Testis (tissue), 3 donors: Measurements from ENCODE around the gene CBLB. TPM values are rescaled to one million over a fixed set of nuclear protein-coding genes. Genes with fewer than 3 reads are reported as not detected.

Source experiments
- DNase-seq: peaks from one replicate; pipeline ENCODE4 v3.0.0-alpha.2; 2019
- H3K27ac ChIP-seq, 2 donors: fragments of 200-600 bp; sonication (generic); one replicate each; pipeline ENCODE4 v1.5.1; 2019
- H3K27me3 ChIP-seq: fragments of 200-600 bp; sonication (generic); one replicate; pipeline ENCODE4 v1.5.1; 2019
- H3K36me3 ChIP-seq: fragments of 200-600 bp; sonication (generic); one replicate; pipeline ENCODE4 v1.5.1; 2017; ENCODE audit warnings: low read depth; ENCODE audit errors: missing control alignments
- H3K4me1 ChIP-seq: fragments of 200-600 bp; sonication (generic); one replicate; pipeline ENCODE4 v1.5.1; 2019
- H3K4me3 ChIP-seq, 2 donors: fragments of 200-600 bp; sonication (generic); one replicate each; pipeline ENCODE4 v1.5.1; 2017 to 2019
- H3K9me3 ChIP-seq: fragments of 200-600 bp; sonication (generic); one replicate; pipeline ENCODE4 v1.5.1; 2017
- POLR2A ChIP-seq: fragments of 450-650 bp; IDR thresholded peaks from one replicate; pipeline ENCODE4 v1.6.1; 2017; ENCODE audit warnings: antibody characterized with exemption, mild to moderate bottlenecking, moderate library complexity
- WGBS, 2 donors: methylation state at CpG; one replicate each; pipeline ENCODE4 v1.1.5; 2018; 5-methylcytosine and 5-hydroxymethylcytosine counted together
- intact Hi-C: fragments of 100-400 bp; cut with DNase I; formaldehyde crosslinking; loops from one replicate; pipeline ENCODE4 v1.15.1; 2023; ENCODE audit warnings: low total_unique reads
- polyA plus RNA-seq: library from polyadenylated mRNA; stranded (reverse); fragments of 350-450 nt; fragmentation: Illumina TruSeq; extraction: RNeasy Lipid Tissue Mini Kit (QIAGEN cat#74804); gene quantifications from one replicate; pipeline ENCODE4 v1.2.3, GENCODE V29; 2014; ENCODE audit warnings: low read depth, low replicate concordance; ENCODE audit not compliant: insufficient read depth
- total RNA-seq, 2 donors: library from RNA; depleted of rRNA; stranded (reverse); fragments of >200 nt; gene quantifications; one replicate each; pipeline ENCODE4 v1.2.3, GENCODE V29; 2016
- TF ChIP-seq, protein P1 (sequence below), 3 experiments: fragments of 450-650 bp in 2 of 3; fragments of 200-600 bp in 1 of 3; sonication (generic) in 1 of 3; IDR thresholded peaks; one replicate each; pipeline ENCODE4 v1.5.1; 2016 to 2019; ENCODE audit warnings: antibody characterized with exemption in 3 of 3, mild to moderate bottlenecking in 2 of 3, moderate library complexity in 1 of 3

Gene CBLB
- total and polyA plus RNA-seq, 3 donors from 2014 or later, result 33.0 to 73.6 (median 65.9) TPM

DNA sequence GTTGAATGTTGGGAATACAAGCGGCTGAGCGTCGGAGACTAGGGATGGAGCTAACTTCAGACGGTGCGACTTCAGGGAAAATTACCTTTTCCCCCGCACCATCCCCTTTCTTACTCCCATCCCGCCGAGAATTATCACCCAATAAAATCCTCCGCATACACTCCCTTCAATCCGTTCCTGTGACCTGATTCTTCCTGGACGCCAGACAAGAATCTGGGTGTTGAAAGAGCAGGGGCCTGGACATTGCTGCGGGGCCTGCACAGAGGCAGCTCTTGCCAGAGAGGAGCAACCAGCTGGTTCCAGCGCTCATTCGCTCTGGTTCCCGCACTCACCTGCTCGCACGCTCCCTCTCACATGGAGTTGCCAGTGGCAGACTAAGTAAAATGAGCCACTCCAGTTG, 260.2 kb downstream of the CBLB start:
- H3K36me3 ChIP-seq, result no peaks in the 10 kb centered on the region
- H3K9me3 ChIP-seq, result no peaks in the 10 kb centered on the region
- peak overlapping the region in 1 of 2 donors; percentile 3 for H3K4me3 ChIP-seq
- TF ChIP-seq, protein P1, sequence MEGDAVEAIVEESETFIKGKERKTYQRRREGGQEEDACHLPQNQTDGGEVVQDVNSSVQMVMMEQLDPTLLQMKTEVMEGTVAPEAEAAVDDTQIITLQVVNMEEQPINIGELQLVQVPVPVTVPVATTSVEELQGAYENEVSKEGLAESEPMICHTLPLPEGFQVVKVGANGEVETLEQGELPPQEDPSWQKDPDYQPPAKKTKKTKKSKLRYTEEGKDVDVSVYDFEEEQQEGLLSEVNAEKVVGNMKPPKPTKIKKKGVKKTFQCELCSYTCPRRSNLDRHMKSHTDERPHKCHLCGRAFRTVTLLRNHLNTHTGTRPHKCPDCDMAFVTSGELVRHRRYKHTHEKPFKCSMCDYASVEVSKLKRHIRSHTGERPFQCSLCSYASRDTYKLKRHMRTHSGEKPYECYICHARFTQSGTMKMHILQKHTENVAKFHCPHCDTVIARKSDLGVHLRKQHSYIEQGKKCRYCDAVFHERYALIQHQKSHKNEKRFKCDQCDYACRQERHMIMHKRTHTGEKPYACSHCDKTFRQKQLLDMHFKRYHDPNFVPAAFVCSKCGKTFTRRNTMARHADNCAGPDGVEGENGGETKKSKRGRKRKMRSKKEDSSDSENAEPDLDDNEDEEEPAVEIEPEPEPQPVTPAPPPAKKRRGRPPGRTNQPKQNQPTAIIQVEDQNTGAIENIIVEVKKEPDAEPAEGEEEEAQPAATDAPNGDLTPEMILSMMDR (IDR thresholded peaks at IDR 0.05), result no peak
- TF ChIP-seq POLR2A, result no peak
- no peak overlapping the region for H3K27ac ChIP-seq
- DNase-seq, result no peak
- H3K4me1 ChIP-seq, result no peaks in the 10 kb centered on the region
- intact Hi-C loops, result no loop called here
- H3K27me3 ChIP-seq, result no peaks in the 10 kb centered on the region
- WGBS, 2 donors, result 72 to 74% methylated on average over 16 to 17 of the region's 17 CpGs

DNA sequence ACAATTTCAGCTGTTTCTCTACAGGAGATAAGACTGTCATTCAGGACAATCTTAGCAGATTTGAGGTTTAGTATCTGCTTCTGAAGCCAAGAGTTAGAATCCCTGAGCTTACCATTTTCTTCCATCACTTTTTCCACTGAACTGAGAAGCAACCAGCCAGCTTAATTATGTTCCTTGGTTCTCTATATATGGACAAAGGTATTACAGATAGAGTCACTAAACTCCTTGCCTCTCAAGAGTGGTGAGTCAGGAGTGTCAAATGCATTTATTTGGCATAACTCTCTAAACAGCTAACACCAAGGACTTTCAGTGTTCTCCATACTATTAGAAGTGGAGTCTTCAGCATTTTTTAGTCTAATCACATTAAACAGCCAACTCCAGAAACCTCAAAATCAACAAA, 262.8 kb downstream of the CBLB start:
- no peaks in the 10 kb centered on the region for H3K4me1 ChIP-seq
- TF ChIP-seq, protein P1 (IDR thresholded peaks at IDR 0.05), result no peak
- no peak for TF ChIP-seq POLR2A
- DNase-seq, result no peak
- H3K36me3 ChIP-seq, result no peaks in the 10 kb centered on the region
- no peaks in the 10 kb centered on the region for H3K27me3 ChIP-seq
- no peak overlapping the region for H3K27ac ChIP-seq
- no peak overlapping the region for H3K4me3 ChIP-seq
- intact Hi-C loops, result no loop called here
- H3K9me3 ChIP-seq, result no peaks in the 10 kb centered on the region
